IPS-18a (cell line): ENCODE results near the gene MIER1.

Experiments
- H3K27ac ChIP-seq: one replicate; pipeline ENCODE4 v1.5.1; 2013; ENCODE audit warnings: low read length
- H3K27me3 ChIP-seq: one replicate; pipeline ENCODE4 v1.6.1; 2013; ENCODE audit warnings: mild to moderate bottlenecking, low read length; ENCODE audit not compliant: control insufficient read depth, insufficient read depth
- H3K36me3 ChIP-seq: one replicate; pipeline ENCODE4 v1.6.1; 2013; ENCODE audit warnings: low read depth, low read length; ENCODE audit not compliant: control insufficient read depth
- H3K4me1 ChIP-seq: one replicate; pipeline ENCODE4 v1.6.1; 2013; ENCODE audit warnings: low read depth, low read length; ENCODE audit not compliant: control insufficient read depth
- H3K4me3 ChIP-seq: one replicate; pipeline ENCODE4 v1.5.1; 2013; ENCODE audit warnings: low read length
- H3K9ac ChIP-seq: one replicate; pipeline ENCODE4 v1.6.1; 2013; ENCODE audit warnings: mild to moderate bottlenecking, low read length, moderate library complexity
- H3K9me3 ChIP-seq: one replicate; pipeline ENCODE4 v1.6.1; 2013; ENCODE audit warnings: low read depth, low read length; ENCODE audit not compliant: control insufficient read depth

Gene MIER1

GRCh38 chr1:66925944-66926343 lies 1.2 kb downstream of the MIER1 start:
- H3K9me3 ChIP-seq = no peaks in the 10 kb centered on the region
- peak overlapping the region; percentile 94 for H3K9ac ChIP-seq
- H3K27me3 ChIP-seq = no peaks in the 10 kb centered on the region
- no peaks in the 10 kb centered on the region for H3K36me3 ChIP-seq
- H3K4me3 ChIP-seq = peak overlapping the region; percentile 87
- no peak overlapping the region for H3K27ac ChIP-seq
- peaks cover 19% of the 10 kb centered on the region for H3K4me1 ChIP-seq

GRCh38 chr1:66927528-66927927 lies 2.7 kb downstream of the MIER1 start:
- H3K4me1 ChIP-seq = peaks cover 31% of the 10 kb centered on the region
- H3K27me3 ChIP-seq = no peaks in the 10 kb centered on the region
- no peak overlapping the region for H3K4me3 ChIP-seq
- H3K27ac ChIP-seq = no peak overlapping the region
- H3K36me3 ChIP-seq = no peaks in the 10 kb centered on the region
- H3K9me3 ChIP-seq = no peaks in the 10 kb centered on the region
- H3K9ac ChIP-seq = no peak overlapping the region

GRCh38 chr1:66929146-66929688 lies 4.4 kb downstream of the MIER1 start:
- H3K9me3 ChIP-seq = no peaks in the 10 kb centered on the region
- H3K27ac ChIP-seq = no peak overlapping the region
- no peak overlapping the region for H3K9ac ChIP-seq
- no peaks in the 10 kb centered on the region for H3K27me3 ChIP-seq
- H3K36me3 ChIP-seq = no peaks in the 10 kb centered on the region
- H3K4me3 ChIP-seq = peak overlapping the region; percentile 66
- peaks cover 27% of the 10 kb centered on the region for H3K4me1 ChIP-seq

DNA sequence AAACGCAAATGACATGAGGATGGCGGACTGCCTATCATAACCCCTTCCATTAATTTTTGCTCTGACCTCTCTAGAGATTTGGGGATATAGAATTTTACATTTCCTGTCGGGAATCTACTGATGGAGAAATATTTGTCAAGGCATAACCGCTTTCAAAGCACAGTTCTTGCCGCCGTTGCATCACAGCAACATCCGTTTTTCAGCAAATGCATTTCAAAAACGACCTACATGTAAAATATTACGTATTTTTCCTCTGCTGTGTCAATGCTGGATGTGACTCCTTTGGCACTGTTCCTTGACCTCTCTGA lies 4.9 kb downstream of the MIER1 start:
- H3K4me1 ChIP-seq = peaks cover 27% of the 10 kb centered on the region
- no peak overlapping the region for H3K27ac ChIP-seq
- H3K27me3 ChIP-seq = no peaks in the 10 kb centered on the region
- H3K9ac ChIP-seq = no peak overlapping the region
- no peaks in the 10 kb centered on the region for H3K36me3 ChIP-seq
- peak overlapping the region; percentile 66 for H3K4me3 ChIP-seq
- H3K9me3 ChIP-seq = no peaks in the 10 kb centered on the region

- Histone ChIP-seq H3K36me3 (no peaks in the 10 kb centered on the region), H3K9me3 (no peaks in the 10 kb centered on the region), H3K27ac (peak overlapping the region; percentile 64), H3K27me3 (no peaks in the 10 kb centered on the region), H3K9ac (peak overlapping the region; percentile 86), H3K4me1 (peaks cover 27% of the 10 kb centered on the region), H3K4me3 (peak overlapping the region; percentile 97)
Measured at GRCh38 chr1:66929999-66930822, 5.4 kb downstream of the MIER1 start.

- H3K27me3 ChIP-seq = no peaks in the 10 kb centered on the region
- peaks cover 27% of the 10 kb centered on the region for H3K4me1 ChIP-seq
- peak overlapping the region; percentile 97 for H3K4me3 ChIP-seq
- peak overlapping the region; percentile 64 for H3K27ac ChIP-seq
- H3K36me3 ChIP-seq = no peaks in the 10 kb centered on the region
- H3K9me3 ChIP-seq = no peaks in the 10 kb centered on the region
- H3K9ac ChIP-seq = peak overlapping the region; percentile 86
Measured at GRCh38 chr1:66930823-66931174, 6.0 kb downstream of the MIER1 start.

GRCh38 chr1:66931590-66931989 lies 6.8 kb downstream of the MIER1 start:
- H3K27ac ChIP-seq = peak overlapping the region; percentile 64
- peak overlapping the region; percentile 97 for H3K4me3 ChIP-seq
- H3K9me3 ChIP-seq = no peaks in the 10 kb centered on the region
- peaks cover 23% of the 10 kb centered on the region for H3K4me1 ChIP-seq
- no peaks in the 10 kb centered on the region for H3K36me3 ChIP-seq
- H3K27me3 ChIP-seq = no peaks in the 10 kb centered on the region
- peak overlapping the region; percentile 86 for H3K9ac ChIP-seq

DNA sequence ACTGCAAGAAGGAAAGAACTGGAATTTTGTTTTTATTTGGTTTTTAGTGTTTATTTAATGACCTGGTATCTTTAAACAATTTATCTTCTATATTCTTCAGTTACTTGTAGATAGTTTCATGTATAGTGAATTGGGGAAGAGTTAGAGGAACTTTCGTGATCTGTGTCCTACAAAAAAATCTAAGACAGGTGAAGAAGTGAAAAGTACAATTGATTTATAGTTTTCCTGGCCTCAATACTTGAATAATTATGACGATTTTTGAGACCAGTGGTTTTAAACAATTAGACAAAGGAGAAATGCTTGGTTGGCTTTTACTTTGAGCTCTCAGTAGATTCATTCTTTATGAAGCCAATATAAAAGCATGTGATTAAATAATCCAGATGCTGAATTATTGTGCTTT lies 7.5 kb downstream of the MIER1 start:
- Histone ChIP-seq H3K27me3 (no peaks in the 10 kb centered on the region), H3K9ac (no peak overlapping the region), H3K36me3 (no peaks in the 10 kb centered on the region), H3K4me1 (peaks cover 23% of the 10 kb centered on the region), H3K9me3 (no peaks in the 10 kb centered on the region), H3K4me3 (peak overlapping the region; percentile 37), H3K27ac (no peak overlapping the region)

- H3K4me3 ChIP-seq = no peak overlapping the region
Measured at GRCh38 chr1:66933887-66934700, 9.3 kb downstream of the MIER1 start.

DNA sequence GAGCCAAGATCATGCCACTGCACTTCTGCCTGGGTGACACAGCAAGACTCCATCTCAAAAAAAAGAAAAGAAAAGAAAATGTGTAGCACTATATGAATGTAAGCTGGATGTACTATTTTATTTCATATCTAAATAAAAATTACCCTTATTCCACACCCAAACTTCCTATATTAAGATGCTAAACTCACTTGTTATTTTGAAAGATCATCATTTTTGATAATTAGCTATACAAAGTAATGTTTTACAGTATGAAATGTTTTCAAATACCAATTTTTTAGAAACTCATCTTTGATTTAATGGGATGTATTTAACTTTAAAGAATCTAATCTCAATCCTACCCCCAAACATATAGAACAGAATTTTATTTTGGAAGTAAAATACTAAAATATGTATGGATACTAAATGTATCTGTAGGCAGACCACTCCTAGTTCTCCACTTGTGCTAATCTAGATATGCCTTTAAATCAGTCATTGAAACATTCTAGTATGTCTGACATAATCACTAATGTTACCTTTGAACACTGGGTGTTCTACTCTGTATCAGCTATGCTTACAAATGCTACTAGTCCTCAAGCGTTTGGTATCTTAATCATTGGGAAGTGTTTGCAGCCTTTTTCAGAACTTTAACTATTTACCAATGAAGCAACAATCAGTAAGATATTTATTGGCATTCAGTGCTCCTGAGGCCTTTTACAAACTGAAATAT lies 12.9 kb downstream of the MIER1 start:
- no peaks in the 10 kb centered on the region for H3K27me3 ChIP-seq
- H3K4me1 ChIP-seq = peaks cover 5% of the 10 kb centered on the region
- no peak overlapping the region for H3K27ac ChIP-seq

More at GRCh38 chr1:66933887-66934700, 9.3 kb downstream of the MIER1 start:
- no peak overlapping the region for H3K9ac ChIP-seq
- no peaks in the 10 kb centered on the region for H3K9me3 ChIP-seq
- H3K36me3 ChIP-seq = no peaks in the 10 kb centered on the region
- H3K27ac ChIP-seq = no peak overlapping the region
- H3K27me3 ChIP-seq = no peaks in the 10 kb centered on the region
- H3K4me1 ChIP-seq = peaks cover 23% of the 10 kb centered on the region

DNA sequence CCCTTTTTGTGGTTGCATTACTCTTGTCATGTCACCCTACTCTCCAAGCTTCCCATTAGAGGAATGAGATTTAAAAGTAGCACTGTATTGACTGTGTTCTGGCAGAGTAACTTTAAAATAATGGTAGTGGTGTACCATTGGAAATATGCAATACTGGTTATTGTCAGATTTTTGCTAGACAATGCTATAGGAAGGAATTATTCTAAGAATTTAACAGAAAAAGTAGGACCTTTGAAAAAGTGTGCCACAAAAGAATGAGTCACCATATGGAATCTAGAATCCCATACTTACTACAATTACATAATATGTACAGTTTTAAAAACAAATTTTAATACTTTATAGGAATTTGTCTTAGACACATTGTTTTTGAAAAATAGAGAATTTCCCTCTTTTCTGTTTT lies 13.8 kb downstream of the MIER1 start:
- Histone ChIP-seq H3K9me3 (no peaks in the 10 kb centered on the region), H3K36me3 (peaks cover 6% of the 10 kb centered on the region), H3K4me3 (no peak overlapping the region), H3K27me3 (no peaks in the 10 kb centered on the region), H3K9ac (no peak overlapping the region), H3K4me1 (peaks cover 2% of the 10 kb centered on the region), H3K27ac (no peak overlapping the region)

More for the DNA sequence above, 12.9 kb downstream of the MIER1 start:
- Histone ChIP-seq H3K36me3 (peaks cover 6% of the 10 kb centered on the region), H3K9me3 (no peaks in the 10 kb centered on the region), H3K4me3 (no peak overlapping the region), H3K9ac (no peak overlapping the region)
